Cerebellar cortex (tissue), 1 donor: Measurements from ENCODE around the gene ABCA13.

Experiments used
- DNase-seq: peaks from one replicate; pipeline ENCODE4 v3.0.0-alpha.2; 2015; ENCODE audit warnings: low spot score

Gene ABCA13

GRCh38 chr7:48242846-48243245, 71.6 kb downstream of the ABCA13 start:
- no peak for DNase-seq

- DNase-seq, result peak; percentile 1
Observed at GRCh38 chr7:48244864-48245271, 73.6 kb downstream of the ABCA13 start.

- no peak for DNase-seq
Observed at GRCh38 chr7:48245751-48246472, 74.7 kb downstream of the ABCA13 start.

- DNase-seq, result no peak
Observed at GRCh38 chr7:48249166-48249565, 77.9 kb downstream of the ABCA13 start.

GRCh38 chr7:48250441-48250951, 79.2 kb downstream of the ABCA13 start:
- DNase-seq, result no peak

- no peak for DNase-seq
Observed at GRCh38 chr7:48251766-48252165, 80.5 kb downstream of the ABCA13 start.

GRCh38 chr7:48252995-48253394, 81.7 kb downstream of the ABCA13 start:
- DNase-seq, result no peak

- DNase-seq, result no peak
Observed at GRCh38 chr7:48255046-48255445, 83.8 kb downstream of the ABCA13 start.

- DNase-seq, result no peak
Observed at GRCh38 chr7:48259463-48260280, 88.4 kb downstream of the ABCA13 start.

GRCh38 chr7:48261696-48262095, 90.4 kb downstream of the ABCA13 start:
- no peak for DNase-seq

GRCh38 chr7:48262606-48263310, 91.5 kb downstream of the ABCA13 start:
- DNase-seq, result no peak

- DNase-seq, result no peak
Observed at GRCh38 chr7:48263311-48263650, 92.0 kb downstream of the ABCA13 start.

- no peak for DNase-seq
Observed at GRCh38 chr7:48269066-48269465, 97.8 kb downstream of the ABCA13 start.

- no peak for DNase-seq
Observed at GRCh38 chr7:48274662-48275061, 103.4 kb downstream of the ABCA13 start.

GRCh38 chr7:48279420-48279819, 108.2 kb downstream of the ABCA13 start:
- no peak for DNase-seq

GRCh38 chr7:48280100-48280499, 108.8 kb downstream of the ABCA13 start:
- no peak for DNase-seq

GRCh38 chr7:48285373-48285772, 114.1 kb downstream of the ABCA13 start:
- DNase-seq, result no peak

GRCh38 chr7:48286836-48287235, 115.6 kb downstream of the ABCA13 start:
- no peak for DNase-seq

GRCh38 chr7:48289656-48290055, 118.4 kb downstream of the ABCA13 start:
- no peak for DNase-seq

GRCh38 chr7:48292949-48293348, 121.7 kb downstream of the ABCA13 start:
- no peak for DNase-seq

GRCh38 chr7:48295296-48295971, 124.2 kb downstream of the ABCA13 start:
- DNase-seq, result no peak

GRCh38 chr7:48296966-48297365, 125.7 kb downstream of the ABCA13 start:
- DNase-seq, result no peak
